GM19035 (cell line): ENCODE measurements around the gene KRTAP10-2.

ENCODE experiments used
- ATAC-seq: cut with Tn5 transposase; IDR thresholded peaks from one replicate; pipeline ENCODE4 v1.9.1; 2021; ENCODE audit not compliant: unreplicated experiment

Gene KRTAP10-2

DNA sequence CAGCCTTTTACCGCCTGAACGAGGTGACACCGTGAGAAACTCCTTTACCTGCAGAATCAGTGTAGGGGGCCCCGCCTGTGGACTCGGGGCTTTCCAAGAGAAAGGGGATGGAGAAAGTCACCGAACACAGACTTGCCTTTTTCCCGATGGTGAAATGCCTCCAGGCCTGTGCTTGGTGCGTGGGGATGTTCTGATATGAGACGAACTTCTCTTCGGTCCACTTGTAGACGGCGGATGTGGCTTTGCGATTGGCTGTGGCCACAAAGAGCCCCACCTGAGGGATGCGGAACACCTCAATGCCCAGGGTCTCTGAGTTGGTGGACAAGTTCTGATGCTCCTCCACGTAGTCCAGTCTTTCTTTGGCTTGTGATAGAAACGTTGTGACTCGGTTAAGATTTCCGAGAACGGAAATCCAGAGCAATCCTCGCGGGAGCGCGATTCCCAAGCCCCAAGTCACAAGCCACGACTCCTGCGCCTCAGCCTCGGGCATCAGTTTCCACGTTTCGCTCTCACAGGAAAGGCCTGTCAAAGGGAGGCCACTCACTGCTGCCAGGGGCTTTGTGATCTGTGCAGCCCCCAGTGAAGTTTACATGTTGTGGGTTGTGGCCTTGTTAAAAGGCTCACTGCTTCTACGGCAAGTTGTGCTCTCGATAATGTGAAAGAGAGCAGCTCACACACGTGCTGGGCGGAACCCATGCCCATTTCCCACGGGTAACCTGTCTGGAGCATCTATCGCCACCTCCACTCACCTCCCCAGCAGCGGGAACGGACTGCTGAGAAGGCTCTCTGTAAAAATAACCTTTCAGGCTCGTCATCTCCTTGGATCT lies 23.9 kb downstream of the KRTAP10-2 start:
- ATAC-seq: no peak

GRCh38 chr21:44526096-44526997 lies 25.0 kb downstream of the KRTAP10-2 start:
- no peak for ATAC-seq

- no peak for ATAC-seq
Measured at GRCh38 chr21:44525391-44526095, 25.8 kb downstream of the KRTAP10-2 start.

DNA sequence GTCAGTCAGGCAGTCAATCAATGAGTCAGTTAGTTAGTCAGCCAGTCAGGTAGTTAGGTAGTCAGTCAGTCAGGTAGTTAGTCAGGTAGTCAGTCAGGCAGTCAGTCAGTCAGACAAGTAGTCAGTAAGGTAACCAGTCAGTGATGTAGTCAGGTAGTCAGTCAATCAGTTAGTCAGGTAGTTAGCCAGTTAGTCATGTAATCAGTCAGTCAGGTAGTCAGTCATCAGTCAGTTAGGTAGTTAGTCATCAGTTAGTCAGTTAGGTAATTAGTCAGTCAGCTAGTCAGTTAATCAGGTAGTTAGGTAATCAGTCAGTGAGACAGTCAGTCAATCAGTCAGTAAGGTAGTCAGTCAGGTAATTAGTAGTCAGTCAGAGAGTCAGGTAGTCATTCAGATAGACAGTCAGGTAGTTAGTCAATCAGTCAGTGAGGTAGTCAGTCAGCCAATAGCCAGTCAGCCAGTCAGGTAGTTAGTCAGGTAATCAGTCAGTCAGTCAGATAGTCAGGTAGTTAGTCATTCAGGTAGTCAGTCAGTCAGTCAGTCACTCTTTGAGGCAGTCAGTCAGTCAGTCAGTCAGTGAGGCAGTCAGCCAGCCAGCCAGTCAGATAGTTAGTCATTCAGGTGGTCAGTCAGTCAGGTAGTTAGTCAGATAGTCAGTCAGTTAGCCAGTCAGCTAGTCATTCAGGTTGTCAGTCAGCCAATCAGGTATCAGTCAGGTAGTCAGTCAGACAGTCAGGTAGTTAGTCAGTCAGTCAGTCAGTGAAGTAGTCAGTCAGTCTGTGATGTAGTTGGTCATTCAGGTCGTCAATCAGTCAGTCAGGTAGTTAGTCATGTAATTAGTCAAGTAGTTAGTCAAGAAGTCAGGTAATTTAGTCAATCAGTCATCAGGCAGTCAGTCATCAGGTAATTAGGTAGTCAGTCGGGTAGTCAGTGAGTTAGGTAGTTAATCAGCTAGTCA lies 26.6 kb downstream of the KRTAP10-2 start:
- no peak for ATAC-seq

DNA sequence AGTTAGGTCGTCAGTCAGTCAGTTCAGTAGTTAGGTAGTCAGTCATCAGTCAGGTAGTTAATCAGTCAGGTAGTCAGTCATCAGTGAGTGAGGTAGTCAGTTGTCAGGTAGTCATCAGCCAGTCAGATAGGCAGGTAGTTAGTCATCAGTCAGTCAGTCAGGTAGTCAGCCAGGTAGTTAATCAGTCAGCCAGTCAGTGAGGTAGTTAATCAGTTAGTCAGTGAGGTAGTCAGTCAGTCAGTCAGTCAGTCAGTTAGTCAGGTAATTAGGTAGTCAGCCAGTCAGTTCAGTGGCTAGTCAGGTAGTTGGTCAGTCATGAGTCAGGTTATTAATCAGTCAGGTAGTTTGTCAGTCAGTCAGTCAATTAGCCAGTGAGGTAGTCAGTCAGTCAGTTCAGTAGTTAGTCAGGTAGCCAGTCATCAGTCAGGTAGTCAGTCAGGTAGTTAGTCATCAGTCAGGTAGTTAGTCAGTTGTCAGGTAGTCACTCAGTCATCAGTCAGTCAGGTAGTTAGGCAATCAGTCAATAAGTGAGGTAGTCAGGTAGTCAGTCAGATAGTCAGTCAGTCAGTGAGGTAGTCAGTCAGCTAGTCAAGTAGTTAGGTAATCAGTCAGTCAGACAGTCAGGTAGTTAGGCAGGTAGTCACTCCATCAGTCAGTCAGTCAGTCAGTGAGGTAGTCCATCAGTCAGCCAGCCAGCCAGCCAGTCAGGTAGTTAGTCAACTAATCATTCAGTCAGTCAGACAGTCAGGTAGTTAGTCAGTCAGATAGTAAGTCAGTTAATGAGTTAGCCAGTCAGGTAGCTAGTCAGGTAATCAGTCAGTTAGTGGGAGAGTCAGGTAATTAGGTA lies 27.5 kb downstream of the KRTAP10-2 start:
- no peak for ATAC-seq

- ATAC-seq: no peak
Measured at GRCh38 chr21:44522753-44523204, 28.5 kb downstream of the KRTAP10-2 start.

DNA sequence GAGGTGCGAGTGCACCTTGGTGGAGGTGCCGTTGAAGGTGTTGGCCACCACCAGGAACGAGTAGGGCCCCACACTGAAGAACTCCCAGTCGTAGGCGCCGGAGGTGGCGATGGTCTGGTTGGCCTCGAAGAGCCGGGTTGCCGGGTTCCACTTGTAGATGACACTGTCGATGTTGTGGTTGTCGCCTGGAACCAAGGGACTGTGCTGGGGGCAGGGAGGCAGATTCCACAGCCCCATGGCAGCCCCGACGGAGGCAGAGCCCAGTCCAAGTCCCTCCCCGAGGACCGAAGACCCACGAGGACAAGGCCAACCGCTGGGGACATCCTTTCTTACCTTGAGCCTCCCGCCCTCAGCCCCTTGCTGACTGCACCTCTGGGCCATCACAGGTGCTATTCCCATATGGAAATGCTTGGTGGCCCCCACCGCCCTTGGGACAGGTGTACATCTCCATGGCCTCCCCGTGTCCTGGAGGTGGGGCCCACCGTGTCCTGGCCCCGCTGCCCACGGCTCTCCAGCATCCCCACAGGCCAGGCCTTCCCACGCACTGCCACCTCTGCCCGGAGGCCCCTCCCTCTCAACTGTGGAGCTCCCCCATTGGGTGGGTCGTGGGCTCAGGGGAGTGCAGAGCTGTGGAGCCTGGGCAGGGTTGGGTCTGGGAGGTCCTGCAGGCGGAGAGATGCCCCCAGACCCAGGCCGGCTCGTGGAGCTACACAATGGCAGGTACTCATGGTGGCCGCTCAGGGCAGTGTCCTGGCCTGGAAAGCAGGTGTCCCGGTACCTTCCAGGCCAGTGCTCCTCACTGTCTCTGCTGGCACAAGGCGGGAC lies 29.2 kb downstream of the KRTAP10-2 start:
- no peak for ATAC-seq

GRCh38 chr21:44521301-44521927 lies 29.9 kb downstream of the KRTAP10-2 start:
- ATAC-seq: no peak

DNA sequence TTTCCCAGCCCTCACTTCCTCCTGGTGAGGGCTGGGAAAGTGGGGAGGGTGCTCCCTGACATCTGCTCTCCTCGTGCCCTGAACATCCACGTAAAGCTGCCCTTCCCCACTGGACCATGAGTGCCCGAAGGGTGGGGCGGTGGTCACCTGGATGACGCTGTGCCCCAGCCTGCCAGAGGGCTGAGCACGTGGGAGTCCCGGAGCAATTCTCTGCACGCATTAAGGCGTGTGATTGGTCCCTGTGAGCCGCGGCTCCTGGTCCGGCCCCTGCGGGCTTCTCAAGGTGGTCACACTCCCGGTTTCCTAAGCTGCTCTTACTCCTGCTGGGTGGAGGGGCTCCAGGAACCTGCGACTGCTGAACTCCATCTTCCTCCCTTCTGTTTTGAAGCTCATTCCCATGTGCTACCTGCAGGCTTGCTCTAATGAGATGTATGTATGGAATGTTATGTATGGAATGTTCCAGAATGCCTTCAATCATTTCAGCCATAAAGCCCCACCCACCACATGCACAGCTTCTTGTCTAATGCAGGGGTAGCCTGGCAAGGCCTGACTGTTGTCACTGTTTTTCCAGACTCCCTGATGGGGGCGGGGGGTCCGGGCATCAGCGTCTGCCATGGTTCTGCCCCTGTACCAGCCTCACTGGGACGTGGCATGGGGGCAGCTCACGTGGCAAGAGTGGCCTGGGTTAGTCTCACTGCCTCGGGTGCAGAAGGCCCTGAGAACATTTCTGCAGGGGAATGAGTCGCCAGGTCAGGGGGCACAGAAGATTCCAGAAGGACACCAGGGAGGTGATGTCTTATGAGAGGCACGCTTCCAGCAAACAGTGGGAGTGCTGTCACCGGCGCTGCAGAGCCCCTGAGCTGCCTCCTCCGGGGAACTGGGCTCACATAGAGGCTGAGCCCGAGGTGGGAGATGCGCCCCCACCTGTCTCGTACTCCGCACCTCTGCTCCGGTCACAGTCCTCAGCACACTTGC lies 30.7 kb downstream of the KRTAP10-2 start:
- no peak for ATAC-seq

DNA sequence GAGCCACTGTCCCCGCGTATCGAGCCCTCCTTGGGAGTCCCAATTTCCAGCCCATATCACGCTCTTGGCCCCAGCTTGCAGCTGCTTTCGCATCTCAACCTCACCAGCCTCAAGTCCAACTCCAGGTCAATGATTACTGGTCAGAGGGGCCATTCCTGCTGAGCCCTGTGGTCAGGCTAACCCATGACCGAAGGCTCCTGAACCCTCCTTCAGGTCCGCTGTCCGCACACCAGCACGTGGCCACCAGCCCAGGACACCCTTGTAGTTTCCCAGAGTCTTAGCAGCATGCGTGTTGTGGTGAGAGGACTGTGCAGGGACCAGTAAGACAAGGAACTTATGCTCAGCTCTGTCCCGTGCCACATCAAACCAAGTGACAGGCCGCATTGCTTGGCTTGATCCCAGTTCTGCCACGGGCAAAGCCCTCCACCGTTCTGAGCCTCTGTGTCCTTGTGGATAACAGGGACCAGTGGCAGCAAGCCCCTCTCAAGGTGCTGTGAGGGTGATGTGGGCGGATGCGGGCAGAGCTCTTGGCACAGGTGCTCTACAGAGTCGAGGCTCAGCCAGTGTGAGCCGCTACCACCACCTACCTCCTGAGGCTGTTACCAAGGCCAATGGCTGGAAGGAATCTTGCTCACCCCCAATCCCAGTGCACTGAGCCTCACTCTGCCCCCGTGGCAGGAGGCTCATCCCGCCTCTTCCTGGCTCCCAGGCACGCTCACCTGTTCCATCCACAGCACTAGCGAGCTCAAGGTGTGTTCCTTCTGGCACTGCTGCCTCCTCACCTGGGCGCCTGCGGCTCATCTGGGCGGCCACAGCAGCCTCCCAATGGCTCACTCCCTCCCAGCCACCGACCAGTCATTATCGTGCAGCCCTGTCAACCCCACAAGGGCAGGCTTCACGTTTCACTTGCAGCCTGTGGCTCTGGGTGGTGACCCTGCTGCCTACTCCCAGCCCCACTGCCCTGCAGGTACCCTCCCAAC lies 31.7 kb downstream of the KRTAP10-2 start:
- no peak for ATAC-seq

DNA sequence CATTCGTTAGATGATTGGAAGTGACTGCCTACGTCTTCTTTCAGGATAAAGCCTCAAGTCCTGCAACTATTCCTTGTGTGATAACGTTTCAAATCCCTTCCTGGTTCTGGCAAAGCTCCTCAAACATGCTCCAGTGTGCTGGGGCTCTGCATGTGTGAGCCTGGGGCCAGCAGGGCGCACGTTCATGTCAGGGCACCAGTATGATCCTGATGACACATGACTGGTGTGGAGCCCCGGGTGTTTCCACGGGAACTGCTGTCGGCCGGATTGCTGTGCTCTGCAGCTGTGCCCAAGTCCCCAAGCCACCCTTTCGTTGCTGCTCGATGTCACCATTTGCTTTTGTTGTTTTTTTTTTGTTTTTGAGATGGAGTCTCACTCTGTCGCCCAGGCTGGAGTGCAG lies 32.6 kb downstream of the KRTAP10-2 start:
- no peak for ATAC-seq

DNA sequence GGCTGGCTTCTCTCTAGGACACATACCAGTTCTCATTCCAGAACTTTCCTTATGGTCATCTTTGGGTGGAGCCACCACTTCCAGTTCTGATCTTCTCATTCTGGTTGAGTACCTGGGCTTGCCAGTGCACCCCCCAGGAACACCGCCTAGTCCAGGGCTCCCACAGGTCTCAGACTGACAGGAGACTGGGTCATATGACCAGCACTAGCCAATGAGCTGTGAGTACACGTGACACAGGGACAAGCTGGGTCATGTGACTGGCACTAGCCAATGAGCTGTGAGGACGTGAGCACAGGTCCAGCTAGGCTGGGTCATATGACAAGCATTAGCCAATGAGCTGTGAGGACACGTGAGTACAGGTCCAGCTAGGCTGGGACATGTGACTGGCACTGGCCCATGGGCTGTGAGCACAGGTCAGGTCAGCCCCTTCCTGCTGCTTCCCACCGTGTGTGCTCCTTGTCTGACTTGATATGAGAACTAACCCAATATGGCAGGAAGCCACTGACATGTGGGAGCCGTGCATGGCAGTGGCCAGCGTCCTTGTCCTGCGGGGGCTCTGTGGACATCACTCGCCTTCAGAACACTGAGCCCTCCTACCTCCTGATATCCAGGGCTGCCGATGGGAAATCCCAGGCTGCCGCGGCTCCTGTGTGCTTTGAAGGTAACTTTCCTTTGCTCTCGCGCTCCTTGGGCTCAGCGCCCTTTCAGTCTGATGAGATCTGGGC lies 34.0 kb downstream of the KRTAP10-2 start:
- no peak for ATAC-seq

- no peak for ATAC-seq
Measured at GRCh38 chr21:44516828-44517174, 34.5 kb downstream of the KRTAP10-2 start.

DNA sequence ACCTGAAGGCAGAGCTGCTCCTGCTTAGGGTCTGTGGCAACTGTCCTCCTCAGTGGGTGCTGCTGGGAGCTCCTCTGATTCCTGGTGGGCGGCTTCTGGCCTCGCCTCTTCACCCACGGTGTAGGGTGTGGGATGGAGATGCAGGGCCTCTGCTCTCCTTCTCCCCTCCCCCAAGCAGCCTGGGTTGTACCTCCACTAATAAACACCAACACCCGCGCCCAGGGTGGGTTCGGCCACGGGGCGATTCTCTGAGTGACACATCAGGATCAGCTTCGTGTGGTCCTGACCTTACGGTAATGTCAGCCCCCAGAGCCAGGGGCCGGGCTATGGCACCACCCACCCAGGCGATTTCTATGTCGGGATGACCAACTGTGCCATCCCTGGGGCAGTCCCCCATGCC lies 35.0 kb downstream of the KRTAP10-2 start:
- no peak for ATAC-seq
